ENCODE results near the gene BEX4.
"Not testable (repeated sequence)": the region's sequence is repeated elsewhere in the genome, so short reads cannot be mapped to it uniquely, and the experiment has no call there.

Gene BEX4

GRCh38 chrX:103212749-103213457, 2.0 kb upstream of the BEX4 start:
- POLR2A ChIA-PET (ENCODE audit: low non-redundant PET), result no interaction called here
- no peak overlapping the region for H3K27ac ChIP-seq
- CTCF ChIA-PET, result no interaction called here
- no peak for DNase-seq (ENCODE audit: low spot score)
- TF ChIP-seq CTCF (conservative IDR thresholded peaks at IDR 0.05; ENCODE audit: low read depth), result no peak

- CTCF ChIA-PET, result no interaction called here
- POLR2A ChIA-PET (ENCODE audit: low non-redundant PET), result no interaction called here
- TF ChIP-seq CTCF (conservative IDR thresholded peaks at IDR 0.05; ENCODE audit: low read depth), result no peak
- no peak overlapping the region for H3K27ac ChIP-seq
- no peak for DNase-seq (ENCODE audit: low spot score)
Observed at GRCh38 chrX:103215425-103215991, 600 bp downstream of the BEX4 start.

- no peak for TF ChIP-seq CTCF (conservative IDR thresholded peaks at IDR 0.05; ENCODE audit: low read depth)
- H3K27ac ChIP-seq, result no peak overlapping the region
- ChIA-PET CTCF (no interaction called here), POLR2A (ENCODE audit: low non-redundant PET) (no interaction called here)
- no peak for DNase-seq (ENCODE audit: low spot score)
Observed at GRCh38 chrX:103220511-103221323, 5.8 kb downstream of the BEX4 start.

GRCh38 chrX:103225918-103226317, 11.0 kb downstream of the BEX4 start:
- CTCF ChIA-PET; POLR2A ChIA-PET (ENCODE audit: low non-redundant PET); H3K27ac ChIP-seq; DNase-seq (ENCODE audit: low spot score): not testable (repeated sequence)

- H3K27ac ChIP-seq, result no peak overlapping the region
- ChIA-PET CTCF (no interaction called here), POLR2A (ENCODE audit: low non-redundant PET) (no interaction called here)
- no peak for TF ChIP-seq CTCF (conservative IDR thresholded peaks at IDR 0.05; ENCODE audit: low read depth)
- no peak for DNase-seq (ENCODE audit: low spot score)
Observed at GRCh38 chrX:103233263-103233662, 18.4 kb downstream of the BEX4 start.

- H3K27ac ChIP-seq, result no peak overlapping the region
- no peak for DNase-seq (ENCODE audit: low spot score)
- TF ChIP-seq CTCF (conservative IDR thresholded peaks at IDR 0.05; ENCODE audit: low read depth), result no peak
- CTCF ChIA-PET, result interaction anchor here (0.6 kb wide), 1 partner anchor 66 kb away, joined by 3 read pairs; no protein-coding TSS in a partner anchor
- POLR2A ChIA-PET (ENCODE audit: low non-redundant PET), result no interaction called here
Observed at GRCh38 chrX:103234869-103235268, 20.0 kb downstream of the BEX4 start.

- H3K27ac ChIP-seq; DNase-seq (ENCODE audit: low spot score); POLR2A ChIA-PET (ENCODE audit: low non-redundant PET): not testable (repeated sequence)
- CTCF ChIA-PET, result interaction anchor here (0.6 kb wide), 1 partner anchor 66 kb away, joined by 3 read pairs; no protein-coding TSS in a partner anchor
Observed at GRCh38 chrX:103235608-103236007, 20.7 kb downstream of the BEX4 start.
